T-helper 2 cell (primary cell): ENCODE measurements around the gene DHRS7B.
A peak's percentile ranks its signal among the peaks of the same experiment; 100 is the strongest.
"Not testable (repeated sequence)": the region's sequence is repeated elsewhere in the genome, so short reads cannot be mapped to it uniquely, and the experiment has no call there.

Experiments used
- DNase-seq, 5 experiments: peaks; one replicate each; pipeline versions ENCODE4 v3.0.0 to v3.0.0-alpha.2; 2012 to 2022
- total RNA-seq, 2 donors: gene quantifications; one replicate each; lab custom pipeline; 2026; lab: John Stamatoyannopoulos, UW

DHRS7B gene, protein sequence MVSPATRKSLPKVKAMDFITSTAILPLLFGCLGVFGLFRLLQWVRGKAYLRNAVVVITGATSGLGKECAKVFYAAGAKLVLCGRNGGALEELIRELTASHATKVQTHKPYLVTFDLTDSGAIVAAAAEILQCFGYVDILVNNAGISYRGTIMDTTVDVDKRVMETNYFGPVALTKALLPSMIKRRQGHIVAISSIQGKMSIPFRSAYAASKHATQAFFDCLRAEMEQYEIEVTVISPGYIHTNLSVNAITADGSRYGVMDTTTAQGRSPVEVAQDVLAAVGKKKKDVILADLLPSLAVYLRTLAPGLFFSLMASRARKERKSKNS
- 8.2 to 10.0 reads per million in 2 donors for total RNA-seq

DNA sequence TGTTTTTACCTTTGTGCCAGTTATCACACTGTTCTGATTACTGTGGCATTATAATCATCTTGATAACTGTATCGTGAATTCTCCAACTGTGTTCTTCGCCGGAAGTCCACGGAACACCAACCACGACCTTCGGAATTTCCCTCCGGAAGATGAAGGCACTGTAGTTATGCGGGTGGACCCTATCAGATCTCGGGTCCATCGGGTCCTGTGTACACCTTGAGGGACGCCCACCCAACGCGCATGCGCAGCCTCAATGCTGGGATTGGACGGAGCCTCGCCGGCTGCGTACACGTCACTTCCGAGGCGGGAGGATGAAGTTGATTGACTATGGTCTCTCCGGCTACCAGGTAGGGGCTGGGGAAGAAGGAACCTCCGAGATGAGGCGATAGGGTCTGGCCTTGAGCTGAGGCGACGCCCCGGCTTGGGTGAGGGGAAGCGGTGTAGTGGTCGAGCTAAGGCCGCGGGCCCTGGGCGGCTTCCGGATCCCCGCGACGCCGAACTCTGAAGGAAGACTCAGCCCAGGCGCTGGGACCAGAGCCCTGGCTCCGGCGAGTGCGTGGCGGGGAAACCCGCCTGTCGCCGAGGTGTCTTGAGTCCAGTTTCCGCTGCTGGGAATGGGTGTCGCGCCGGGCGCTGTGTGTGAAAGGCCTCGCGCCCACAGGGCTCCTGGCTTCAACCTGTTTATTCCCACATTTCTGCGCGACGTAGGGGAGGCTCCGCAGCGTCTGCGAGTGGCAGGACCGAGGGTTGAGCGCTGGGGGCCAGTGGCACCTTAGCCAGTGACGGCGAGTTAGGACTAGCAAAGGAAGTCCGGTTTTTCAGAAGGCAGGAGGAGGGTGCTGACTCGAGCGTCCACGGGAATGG, at the start of gene DHRS7B:
DHRS7B (plus strand) TSS at position 320 of the 864 bp plus-strand sequence; CDS start at position 328, 8 bp downstream.
- peak; percentile 92 to 96 (median 95) for DNase-seq

DNA sequence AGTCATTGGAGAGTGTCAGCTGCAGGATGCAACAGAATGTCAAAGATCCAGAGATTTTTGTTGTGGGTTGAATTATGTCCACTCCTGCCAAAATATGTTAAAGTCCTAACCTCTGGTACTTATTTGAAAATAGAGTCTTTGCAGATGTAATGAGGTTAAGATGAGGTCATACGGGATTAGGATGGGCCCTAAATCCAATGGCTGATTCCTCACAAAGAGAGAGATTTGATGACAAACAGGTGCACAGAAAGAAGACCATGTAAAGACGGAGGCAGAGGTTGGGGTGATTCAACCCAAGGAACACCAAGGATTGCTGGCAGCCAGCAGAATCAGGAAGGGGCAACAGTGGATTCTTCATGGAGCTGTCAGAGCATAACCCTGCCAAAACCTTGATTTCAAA, 49.5 kb upstream of the DHRS7B start:
- no peak for DNase-seq

DNA sequence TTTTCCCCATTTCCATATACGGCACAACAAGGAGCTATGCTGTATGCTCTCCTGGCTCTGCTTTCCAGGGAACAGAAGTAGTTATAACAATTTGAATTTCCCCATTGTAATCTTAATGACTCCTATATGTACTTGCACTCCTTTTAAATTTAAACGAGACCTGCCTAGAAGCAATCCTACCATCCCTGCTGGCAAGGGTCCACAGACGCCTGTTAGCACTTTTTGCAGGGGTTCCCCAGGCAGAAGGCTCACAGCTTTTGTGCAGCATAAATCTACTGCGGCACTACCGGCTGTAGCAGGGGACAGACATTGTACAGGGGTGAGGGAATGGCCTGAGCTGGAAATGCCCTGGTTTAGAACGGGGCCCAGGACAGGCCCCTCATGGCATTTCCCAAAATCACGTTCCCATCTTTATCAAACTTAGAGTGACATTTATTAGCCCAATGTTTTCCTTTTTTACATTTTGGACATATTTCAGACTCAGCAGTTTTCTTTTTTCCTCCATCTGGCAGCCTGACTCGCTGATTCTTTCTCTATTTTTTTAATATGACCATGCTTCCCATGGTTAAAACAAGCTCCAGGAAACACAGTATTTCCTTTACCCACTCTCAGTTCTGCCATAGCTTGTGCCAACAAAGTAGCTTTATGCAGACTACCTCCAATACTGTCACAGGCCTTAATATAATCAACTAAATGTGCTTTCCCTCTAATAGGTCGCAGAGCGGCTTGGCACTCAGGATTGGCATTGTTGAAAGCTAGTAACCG, 48.6 kb upstream of the DHRS7B start:
- DNase-seq: no peak

DNA sequence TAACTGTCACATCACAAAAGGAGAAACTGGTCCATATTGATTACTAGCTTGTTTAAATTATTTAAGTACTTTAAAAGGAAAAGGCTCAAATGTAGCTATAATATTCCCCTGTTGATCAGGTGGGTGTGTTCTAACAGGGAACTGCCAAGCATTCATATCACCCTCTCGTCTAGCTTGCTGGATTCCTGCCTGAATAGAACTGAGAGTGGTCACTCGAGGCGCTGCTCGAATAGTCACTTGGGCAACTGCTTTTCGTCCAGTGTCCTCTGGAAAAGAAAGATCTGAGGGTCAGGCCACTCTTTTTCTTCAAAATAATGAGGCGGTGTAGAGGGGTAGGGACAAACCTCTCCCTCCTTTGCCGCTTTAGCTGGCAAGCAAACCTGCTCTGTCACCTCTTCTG, 47.6 kb upstream of the DHRS7B start:
- no peak for DNase-seq

DNA sequence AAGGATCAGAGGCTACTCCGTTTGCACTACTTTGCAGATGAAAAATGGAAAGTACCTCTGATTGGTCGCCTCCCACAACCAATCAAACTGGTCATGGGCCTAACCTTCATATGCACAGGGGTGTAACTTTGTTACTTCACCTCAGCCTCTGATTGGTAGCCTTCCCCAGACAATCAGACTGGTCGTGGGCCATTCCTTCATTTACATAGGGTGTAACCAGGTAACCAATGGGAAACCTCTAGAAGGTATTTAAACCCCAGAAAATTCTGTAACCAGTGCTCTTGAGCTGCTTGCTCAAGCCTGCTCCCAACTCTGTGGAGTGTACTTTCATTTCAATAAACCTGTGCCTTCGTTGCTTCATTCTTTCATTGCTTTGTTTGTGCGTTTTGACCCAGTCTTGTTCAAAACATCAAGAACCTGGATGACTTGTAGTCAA, 44.7 kb upstream of the DHRS7B start:
- no peak for DNase-seq

DNA sequence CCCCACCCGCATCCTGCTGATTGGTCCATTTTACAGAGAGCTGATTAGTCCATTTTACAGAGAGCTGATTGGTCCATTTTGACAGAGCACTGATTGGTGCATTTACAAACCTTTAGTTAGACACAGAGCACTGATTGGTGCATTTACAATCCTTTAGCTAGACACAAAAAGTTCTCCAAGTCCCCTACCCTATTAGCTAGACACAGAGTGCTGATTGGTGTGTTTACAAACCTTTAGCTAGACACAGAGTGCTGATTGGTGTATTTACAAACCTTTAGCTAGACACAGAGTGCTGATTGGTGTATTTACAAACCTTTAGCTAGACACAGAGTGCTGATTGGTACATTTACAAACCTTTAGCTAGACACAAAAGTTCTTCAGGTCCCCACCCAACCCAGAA, 41.5 kb upstream of the DHRS7B start:
- not testable (repeated sequence) for DNase-seq

DNA sequence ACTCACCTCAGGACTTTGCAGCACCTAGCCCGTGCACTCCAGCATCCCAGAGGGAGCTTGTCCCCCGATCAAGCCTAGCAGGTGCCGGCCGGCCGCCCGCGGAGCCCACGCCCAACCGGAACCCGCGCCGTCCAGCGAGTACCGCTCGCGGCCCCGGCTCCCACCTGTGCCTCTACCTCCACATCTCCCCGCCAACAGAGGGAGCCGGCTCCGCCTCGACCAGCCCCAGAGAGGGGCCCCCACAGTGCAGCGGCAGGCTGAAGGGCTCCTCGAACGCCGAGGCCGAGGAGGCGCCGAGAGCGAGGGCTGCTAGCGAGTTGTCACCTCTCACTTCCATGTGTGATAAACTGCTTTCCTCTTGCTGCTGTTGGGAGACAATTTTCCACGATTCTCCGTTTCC, 41.1 kb upstream of the DHRS7B start:
- DNase-seq: no peak

DNA sequence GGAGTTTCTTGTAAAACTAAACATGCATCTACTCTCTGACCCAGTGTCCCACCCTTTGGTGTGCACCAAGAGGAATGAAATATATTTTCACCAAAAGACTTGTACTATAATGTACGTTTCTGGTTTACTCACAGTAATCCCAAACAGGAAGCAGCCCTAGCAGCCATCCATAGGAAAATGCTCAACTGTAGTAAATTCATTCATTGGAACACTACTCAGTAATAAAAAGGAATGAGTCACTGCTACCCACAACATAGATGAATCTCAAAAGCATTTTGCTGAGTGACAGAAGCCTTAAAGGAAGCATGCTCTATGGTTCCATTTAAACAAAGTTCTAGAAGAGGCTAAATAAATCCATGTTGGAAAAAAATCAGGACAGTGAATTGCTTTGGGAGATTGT, 37.6 kb upstream of the DHRS7B start:
- no peak for DNase-seq

DNA sequence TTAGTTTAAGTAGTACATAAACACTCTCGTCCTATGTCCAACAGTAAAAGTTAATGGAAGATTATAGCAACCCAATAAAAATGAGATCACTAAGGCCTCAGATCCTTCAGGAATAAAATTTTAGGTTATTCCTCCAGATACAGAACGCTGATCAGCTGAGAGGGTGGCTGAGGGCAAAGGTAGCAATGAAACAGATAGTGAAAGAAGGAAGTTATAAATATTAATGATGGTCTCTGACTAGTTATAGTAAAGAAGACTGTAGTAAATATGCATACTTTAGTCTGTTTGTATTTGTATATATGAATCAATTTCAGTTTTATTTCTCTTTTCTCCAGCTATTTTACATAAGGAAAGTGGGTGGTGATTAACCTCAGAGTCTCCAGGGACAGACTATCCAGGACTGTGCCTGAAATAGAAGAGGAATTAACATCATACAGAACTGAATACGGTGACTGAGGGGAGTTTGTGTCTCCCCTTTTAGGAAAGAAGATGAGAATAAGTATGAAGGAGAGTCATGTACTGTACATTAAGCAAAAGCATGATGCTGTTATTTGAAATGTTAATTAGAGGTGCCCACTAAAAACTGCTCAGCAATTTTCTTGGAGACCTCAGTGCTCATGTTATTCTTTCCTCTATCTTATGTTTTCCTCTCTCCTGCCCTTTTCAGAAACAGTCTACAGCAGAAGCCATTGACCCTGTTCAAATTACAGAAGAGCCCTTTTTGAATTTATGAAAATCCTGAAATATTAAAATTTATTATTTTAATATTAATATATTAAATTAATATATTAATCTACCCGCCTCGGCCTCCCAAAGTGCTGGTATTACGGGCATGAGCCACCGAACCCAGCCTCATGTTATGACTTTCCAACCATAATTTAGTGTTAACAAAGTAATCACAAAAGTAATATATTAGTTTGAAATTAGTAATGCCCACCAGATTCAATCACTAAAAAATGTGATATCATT, 36.5 kb upstream of the DHRS7B start:
- DNase-seq: no peak

DNA sequence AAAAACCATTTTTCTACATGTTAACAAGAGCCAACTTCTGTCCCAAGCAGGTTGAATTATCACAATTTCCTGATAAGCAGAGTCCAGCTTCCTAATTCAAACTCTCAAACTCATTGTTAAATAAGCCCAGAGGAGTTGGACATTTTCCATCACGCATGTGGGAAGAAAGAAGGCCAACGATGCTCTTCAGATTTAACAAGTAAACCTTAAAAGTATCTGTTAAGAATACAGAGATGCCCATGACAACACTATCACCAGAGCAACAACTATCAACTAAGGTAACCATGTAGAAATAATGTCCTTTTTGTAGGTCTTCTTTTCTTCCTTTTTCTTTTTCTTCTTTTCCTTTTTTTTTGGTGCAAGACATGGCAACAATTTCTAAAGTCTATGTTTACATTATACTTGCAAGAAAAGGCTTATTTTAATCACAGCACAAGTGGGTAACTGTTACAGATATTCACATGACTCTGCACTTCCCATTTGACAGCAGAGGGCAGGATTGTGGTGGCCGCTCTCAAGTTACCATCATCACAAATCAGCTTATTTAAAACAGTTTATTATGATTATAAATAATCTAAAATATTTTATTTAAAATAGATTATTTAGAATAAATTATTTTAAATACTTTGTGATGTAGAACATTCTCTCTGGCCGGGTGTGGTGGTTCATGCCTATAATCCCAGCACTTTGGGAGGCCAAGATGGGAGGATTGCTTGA, 35.7 kb upstream of the DHRS7B start:
- DNase-seq: no peak

DNA sequence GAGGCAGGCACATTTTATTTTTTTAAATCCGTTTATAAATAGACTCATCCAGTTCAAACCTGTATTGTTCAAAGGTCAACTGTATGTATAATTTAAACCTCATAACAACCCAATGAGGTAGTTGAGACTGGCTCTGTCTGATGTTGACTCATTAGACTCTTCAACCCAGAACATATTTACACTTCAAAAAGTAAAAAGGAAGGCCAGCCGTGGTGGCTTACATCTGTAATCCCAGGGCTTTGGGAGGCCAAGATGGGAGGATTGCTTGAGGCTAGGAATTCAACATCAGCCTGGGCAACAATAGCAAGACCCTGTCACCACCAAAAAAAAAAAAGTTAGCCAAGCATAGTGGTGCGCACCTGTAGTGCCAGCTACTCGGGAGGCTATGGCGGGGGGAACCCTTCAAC, 32.5 kb upstream of the DHRS7B start:
- no peak for DNase-seq

DNA sequence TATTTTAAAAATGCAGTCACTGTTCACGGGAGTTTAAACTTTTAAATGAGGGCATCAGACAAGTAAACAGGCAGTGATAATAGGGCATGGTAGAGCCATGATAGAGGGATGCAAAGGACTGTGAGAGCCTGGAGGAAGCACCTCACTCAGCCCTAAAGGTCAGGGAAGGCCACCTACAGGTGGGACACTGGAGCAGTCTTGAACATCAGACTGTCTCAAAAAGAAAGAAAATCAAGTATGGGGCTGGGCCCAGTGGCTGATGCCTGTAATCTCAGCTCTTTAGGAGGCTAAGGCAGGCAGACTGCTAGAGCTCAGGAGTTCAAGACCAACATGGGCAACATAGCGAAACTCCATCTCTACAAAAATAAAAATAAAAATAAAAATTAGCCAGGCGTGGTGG, 31.0 kb upstream of the DHRS7B start:
- DNase-seq: no peak

DNA sequence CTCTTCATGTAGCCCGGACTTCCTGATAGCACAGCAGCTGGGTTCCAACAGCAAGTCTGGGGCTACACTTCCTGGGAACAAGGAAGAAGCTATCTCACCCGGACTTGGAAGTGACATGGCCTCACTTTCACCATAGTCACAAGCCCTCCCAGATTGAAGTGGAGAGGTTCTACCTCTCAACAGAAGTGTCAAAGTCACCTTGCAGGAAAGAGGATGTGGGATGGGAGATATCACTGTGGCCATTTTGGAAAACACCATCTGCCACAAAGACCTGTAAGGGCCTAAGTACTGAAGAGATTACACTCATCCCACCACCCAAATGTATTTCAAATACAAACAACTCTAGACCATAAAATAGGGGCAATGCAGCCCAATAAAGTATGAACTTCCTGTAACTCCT, 29.9 kb upstream of the DHRS7B start:
- DNase-seq: no peak

DNA sequence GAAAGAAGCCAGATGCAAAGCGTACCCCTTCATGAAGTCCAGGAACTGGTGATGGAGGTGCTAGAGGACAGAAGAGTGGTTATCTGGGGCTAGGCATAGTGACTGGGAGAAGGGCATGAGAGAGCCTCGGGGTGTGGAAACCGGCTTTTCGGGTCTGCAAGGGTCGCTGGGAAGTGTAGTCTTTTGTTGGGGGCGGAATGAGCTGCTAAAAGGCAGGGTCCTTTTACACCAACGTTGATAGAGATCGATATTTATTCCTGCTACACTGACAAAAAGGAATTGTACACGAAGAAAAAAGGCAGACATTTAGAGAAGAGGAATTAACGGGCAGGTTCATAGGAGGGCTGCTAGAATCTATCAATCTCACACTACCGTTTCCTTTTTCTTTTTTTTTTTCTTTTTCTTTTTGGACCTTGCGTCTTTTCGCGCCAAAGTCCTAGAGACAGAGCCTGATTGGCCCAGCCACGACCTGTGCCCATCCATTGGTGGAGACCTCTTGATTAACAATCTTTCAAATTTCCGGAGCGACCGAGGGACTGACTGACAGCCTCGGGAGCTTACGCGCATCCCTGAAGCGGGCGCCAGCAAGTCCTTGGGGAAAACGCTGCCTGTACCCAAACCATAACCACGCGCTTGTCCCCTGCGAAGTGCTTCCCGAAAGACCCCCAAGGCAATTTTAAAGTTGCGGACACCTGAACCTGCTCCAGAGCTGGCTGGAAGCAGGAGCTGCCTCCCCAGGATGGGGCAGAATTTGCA, 27.7 kb upstream of the DHRS7B start:
- peak in 4 of 5 experiments; percentile 41 to 91 (median 46) for DNase-seq

DNA sequence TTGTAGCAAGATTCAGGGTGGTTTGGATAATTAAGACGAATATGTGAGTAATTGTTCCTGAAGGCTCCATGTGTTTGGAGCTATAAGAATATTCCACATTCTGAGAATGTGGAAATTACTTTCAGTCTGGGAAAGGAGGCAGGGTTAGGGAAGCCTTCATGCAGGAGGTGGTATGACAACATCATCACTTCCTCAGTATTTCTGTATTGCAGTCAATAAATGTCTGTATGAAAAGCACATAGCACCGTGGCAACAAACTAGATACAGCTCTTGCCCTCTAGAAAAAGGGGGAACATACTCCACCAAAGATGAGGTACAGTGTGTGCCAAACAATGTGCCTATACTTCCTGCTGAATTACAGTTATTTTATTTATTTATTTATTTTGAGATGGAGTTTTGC, 26.1 kb upstream of the DHRS7B start:
- DNase-seq: no peak

DNA sequence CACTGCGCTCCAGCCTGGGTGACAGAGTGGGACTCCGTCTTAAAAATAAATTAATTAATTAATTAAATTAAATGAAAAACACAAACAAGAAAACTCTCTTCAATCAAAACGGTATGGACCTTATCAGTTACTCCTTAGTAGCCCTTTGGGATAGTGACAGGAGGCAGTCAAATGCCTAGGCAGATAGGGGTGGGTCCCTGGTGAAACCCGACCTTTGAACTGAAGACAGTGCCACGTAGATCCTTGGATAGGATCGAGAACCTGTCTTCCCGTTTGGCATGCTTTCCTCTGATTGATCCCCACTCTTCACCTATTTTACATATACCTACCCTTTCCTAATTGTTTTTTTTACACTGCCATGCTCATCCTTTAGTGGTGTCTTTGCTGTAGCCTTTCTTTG, 22.2 kb upstream of the DHRS7B start:
- DNase-seq: no peak

DNA sequence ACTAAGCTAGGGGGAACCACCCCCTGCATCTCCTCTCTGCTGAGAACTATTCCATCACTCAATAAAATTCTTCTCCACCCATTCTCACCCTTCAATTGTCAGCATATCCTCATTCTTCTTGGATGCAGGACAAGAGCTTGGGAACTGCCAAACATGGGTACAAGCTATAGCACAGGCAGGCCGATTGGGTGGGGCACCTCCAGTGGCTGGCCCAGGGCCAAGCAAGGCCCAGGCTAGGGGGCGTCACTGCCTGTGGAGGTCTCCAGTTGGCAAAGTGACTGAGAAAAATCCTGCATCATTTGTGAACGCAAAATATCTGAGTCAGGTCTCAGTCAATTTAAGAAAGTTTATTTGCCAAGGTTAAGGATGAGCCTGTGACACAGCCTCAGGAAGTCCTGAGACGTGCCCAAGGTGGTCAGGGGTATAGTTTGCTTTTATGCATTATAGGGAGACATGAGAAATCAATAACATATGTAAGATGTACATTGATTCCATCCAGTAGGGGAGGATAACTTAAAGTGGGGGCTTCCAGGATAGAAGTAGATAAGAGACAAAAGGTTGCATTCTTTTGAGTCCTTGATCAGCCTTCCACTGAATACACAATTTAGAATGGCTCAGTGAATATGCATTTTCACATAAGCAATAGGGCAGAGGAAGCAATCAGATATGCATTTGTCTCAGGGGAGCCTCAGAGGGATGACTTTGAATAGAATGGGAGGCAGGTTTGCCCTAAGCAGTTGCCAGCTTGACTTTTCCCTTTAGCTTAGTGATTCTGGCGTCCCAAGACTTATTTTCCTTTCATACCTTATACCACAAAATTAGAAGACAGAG, 21.5 kb upstream of the DHRS7B start:
- no peak for DNase-seq

DNA sequence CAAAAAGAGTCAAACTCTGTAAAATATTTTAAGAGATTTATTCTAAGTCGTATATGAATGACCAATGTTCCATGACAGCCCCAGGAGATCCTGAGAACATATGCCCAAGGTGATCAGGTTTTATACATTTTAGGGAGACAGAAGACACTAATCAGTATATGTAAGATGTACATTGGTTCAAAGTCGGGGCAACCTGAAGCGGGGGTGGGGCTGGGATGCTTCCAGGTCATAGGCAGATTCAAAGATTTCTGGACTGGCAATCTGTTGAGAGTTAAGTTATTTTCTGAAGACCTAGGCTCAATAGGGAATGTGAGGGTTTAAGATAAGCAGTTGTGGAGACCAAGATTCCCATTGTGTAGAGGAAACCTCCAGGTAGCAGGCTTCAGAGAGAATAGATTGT, 20.4 kb upstream of the DHRS7B start:
- DNase-seq: no peak

DNA sequence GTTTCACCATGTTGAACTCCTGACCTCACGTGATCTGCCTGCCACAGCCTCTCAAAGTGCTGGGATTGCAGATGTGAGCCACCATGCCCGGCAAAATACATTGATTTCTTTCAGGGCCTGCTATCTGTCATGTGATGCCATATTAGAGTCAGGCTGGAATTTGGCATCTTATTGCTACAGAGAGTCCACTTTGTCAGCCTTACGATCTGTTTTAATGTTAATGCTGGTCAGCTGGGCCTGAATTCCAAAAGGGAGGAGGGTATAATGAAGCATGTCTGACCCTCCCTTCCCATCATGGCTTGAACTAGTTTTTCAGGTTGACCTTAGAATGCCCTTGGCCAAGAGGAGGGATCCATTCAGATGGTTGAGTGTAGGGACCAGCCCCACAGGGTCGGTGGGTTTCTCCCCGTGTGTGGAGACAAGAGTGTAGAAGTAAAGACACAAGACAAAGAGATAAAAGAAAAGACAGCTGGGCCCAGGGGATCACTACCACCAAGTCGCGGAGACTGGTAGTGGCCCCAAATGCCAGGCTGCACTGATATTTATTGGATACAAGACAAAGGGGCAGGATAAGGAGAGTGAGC, 19.6 kb upstream of the DHRS7B start:
- not testable (repeated sequence) for DNase-seq
